ENCODE measurements around the gene ZFAND3. TPM values are rescaled to one million over a fixed set of nuclear protein-coding genes. Genes with fewer than 3 reads are reported as not detected.

Gene ZFAND3
- total and polyA plus RNA-seq, 2 donors (not counting 3 experiments of a cell fraction or from before 2014, with no cell fraction given), result 15.4 to 54.2 TPM

GRCh38 chr6:37894585-37894984 lies 75.1 kb downstream of the ZFAND3 start:
- no peak overlapping the region for H2AFZ ChIP-seq (ENCODE audit: low read depth, low read length)
- TF ChIP-seq JUN (IDR thresholded peaks at IDR 0.05; ENCODE audit: borderline replicate concordance, insufficient read depth, insufficient read length, low read depth) (no peak), POLR2A (IDR thresholded peaks at IDR 0.05; ENCODE audit: low read depth, low read length) (no peak), EZH2 (IDR thresholded peaks at IDR 0.05; ENCODE audit: borderline replicate concordance, low read depth, low read length, severe bottlenecking) (no peak), MAX (IDR thresholded peaks at IDR 0.05; ENCODE audit: insufficient read depth, insufficient read length) (no peak), POLR2AphosphoS5 (IDR thresholded peaks at IDR 0.05; ENCODE audit: insufficient read depth, low read depth, low read length) (no peak), GATA2 (IDR thresholded peaks at IDR 0.05; ENCODE audit: insufficient read depth, insufficient read length, low read depth, low read length) (no peak), MYC (IDR thresholded peaks at IDR 0.05; ENCODE audit: low read depth, low read length) (no peak), FOS (IDR thresholded peaks at IDR 0.05; ENCODE audit: borderline replicate concordance, insufficient read depth, low read length) (no peak)
- TF ChIP-seq, protein P1, sequence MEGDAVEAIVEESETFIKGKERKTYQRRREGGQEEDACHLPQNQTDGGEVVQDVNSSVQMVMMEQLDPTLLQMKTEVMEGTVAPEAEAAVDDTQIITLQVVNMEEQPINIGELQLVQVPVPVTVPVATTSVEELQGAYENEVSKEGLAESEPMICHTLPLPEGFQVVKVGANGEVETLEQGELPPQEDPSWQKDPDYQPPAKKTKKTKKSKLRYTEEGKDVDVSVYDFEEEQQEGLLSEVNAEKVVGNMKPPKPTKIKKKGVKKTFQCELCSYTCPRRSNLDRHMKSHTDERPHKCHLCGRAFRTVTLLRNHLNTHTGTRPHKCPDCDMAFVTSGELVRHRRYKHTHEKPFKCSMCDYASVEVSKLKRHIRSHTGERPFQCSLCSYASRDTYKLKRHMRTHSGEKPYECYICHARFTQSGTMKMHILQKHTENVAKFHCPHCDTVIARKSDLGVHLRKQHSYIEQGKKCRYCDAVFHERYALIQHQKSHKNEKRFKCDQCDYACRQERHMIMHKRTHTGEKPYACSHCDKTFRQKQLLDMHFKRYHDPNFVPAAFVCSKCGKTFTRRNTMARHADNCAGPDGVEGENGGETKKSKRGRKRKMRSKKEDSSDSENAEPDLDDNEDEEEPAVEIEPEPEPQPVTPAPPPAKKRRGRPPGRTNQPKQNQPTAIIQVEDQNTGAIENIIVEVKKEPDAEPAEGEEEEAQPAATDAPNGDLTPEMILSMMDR (IDR thresholded peaks at IDR 0.05; ENCODE audit: extremely low read depth in 1 of 2, insufficient read depth in 1 of 2, low read depth in 1 of 2, low read length in 2 of 2), result no peak
- ChIA-PET CTCF (interaction anchor here (0.9 to 1.5 kb wide), 2 partner anchors 104 to 600 kb away, joined by 3 read pairs; no protein-coding TSS in a partner anchor), POLR2A (no interaction called here)
- dilution Hi-C loops (cut with MboI; ENCODE audit: extremely low pct_ligation_motif_present, low sequenced_read_pairs), result no loop called here
- no peaks in the 10 kb centered on the region for H3K9me3 ChIP-seq (replicated peaks; ENCODE audit: control insufficient read depth, insufficient read depth, low read length)
- H4K20me1 ChIP-seq (replicated peaks; ENCODE audit: control insufficient read depth, extremely low read depth, insufficient read depth, low read length), result peaks cover 29% of the 10 kb centered on the region
- no peaks in the 10 kb centered on the region for H3K36me3 ChIP-seq (ENCODE audit: control insufficient read depth in 2 of 2, extremely low read depth in 1 of 2, insufficient read depth in 2 of 2, low read length in 2 of 2)
- no peak for FAIRE-seq
- H3K4me1 ChIP-seq (ENCODE audit: control insufficient read depth, extremely low read depth, insufficient read depth, low read length), result peaks cover under 1% of the 10 kb centered on the region
- intact Hi-C loops (cut with micrococcal nuclease), result no loop called here
- H3K4me2 ChIP-seq (ENCODE audit: insufficient read depth, low read length), result no peak overlapping the region
- H3K27me3 ChIP-seq (ENCODE audit: control insufficient read depth in 2 of 2, insufficient read depth in 2 of 2, low read length in 2 of 2), result no peaks in the 10 kb centered on the region
- no TSS peak for BruUV-seq (replicated peaks)
- H3K4me3 ChIP-seq (replicated peaks in 1 of 3; ENCODE audit: insufficient read depth in 1 of 3, low read depth in 1 of 3, low read length in 3 of 3), result no peak overlapping the region
- no peaks in the 10 kb centered on the region for H3K9me1 ChIP-seq (replicated peaks; ENCODE audit: control insufficient read depth, extremely low read depth, insufficient read depth, low read length)
- no peak for DNase-seq (ENCODE audit: low read depth, low spot score)
- H3K27ac ChIP-seq (ENCODE audit: insufficient read depth, low read depth, low read length), result no peak overlapping the region
- H3K79me2 ChIP-seq (ENCODE audit: control insufficient read depth, insufficient read depth, low read length), result peaks cover 88% of the 10 kb centered on the region
- no peak overlapping the region for H3K9ac ChIP-seq (replicated peaks; ENCODE audit: extremely low read depth, insufficient read depth, low read length)
